Stimulated activated CD8-positive, alpha-beta memory T cell treated with anti-CD3 and anti-CD28 coated beads, Interleukin-7, amount 100 ng/mL, for 24 hours (primary cell): ENCODE results near the gene LIG1.
A peak's percentile ranks its signal among the peaks of the same experiment; 100 is the strongest.

Experiments
- DNase-seq: peaks from one replicate; pipeline ENCODE4 v3.0.0-alpha.2; 2020; ENCODE audit warnings: low read depth

The LIG1 gene

GRCh38 chr19:48169939-48170803 lies at the start of gene LIG1, which contains the start of gene ZSWIM9:
Gene LIG1, minus strand, starts transcription at chr19:48170344. Its CDS starts 4,778 bp downstream, at chr19:48165566.
Gene ZSWIM9, plus strand, starts transcription at chr19:48170680. Its CDS starts 1,123 bp downstream, at chr19:48171803.
- DNase-seq: peak; percentile 81

- no peak for DNase-seq
Observed at GRCh38 chr19:48218997-48219396, 48.9 kb upstream of the LIG1 start.

DNA sequence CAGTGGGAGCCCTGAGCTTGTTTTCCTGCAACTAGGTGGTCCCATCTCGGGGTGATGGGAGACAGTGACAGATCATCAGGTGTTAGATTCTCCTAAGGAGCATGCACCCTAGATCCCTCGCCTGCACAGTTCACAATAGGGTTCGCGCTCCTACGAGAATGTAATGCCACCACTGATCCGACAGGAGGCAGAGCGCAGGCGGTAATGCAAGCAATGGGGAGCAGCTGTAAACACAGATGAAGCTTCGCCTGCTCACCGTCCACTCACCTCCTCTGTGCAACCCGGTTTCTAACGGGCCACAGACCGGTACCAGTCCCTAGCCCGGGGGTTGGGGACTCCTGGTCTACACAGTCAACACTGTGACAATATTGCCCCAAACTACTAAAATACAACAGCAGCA lies 46.8 kb upstream of the LIG1 start:
- DNase-seq: no peak

DNA sequence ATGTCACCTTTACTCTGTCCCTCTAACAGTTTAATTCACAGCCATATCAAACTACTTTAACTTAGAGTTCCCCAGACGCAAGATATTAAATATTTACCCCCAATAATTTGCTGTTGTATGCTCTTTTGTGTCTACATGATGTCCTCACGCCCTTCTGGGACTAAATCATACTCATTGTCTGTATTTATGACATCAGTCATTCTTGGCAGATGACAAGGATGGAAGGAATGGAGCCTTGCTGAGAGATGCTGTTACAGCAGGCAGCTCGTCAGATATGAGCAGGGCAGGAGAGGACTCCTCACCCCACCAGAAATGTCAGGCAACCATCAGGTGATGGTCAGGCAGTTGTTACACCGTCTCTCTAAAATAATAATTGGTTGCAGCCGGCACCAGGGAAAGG lies 43.8 kb upstream of the LIG1 start:
- no peak for DNase-seq

DNA sequence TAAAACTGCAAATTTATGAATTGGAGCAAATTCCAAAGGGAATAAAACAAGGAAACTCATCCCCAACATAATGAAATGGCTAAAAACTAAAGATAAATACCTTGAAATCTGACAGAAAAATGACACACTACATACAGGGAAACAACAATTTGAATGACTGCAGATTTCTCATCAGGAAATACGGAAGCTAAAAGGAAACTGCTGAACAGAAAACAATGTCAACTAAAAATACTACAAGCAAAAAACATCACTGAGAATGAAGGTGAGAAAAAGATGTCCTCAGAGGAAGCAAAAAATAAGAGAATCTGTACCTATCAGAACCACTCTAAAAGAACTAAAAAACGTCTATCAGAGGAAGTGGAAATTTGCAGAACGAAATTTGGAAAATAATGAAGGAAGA lies 39.9 kb upstream of the LIG1 start:
- no peak for DNase-seq

GRCh38 chr19:48206397-48207093 lies 36.4 kb upstream of the LIG1 start:
- DNase-seq: no peak

DNA sequence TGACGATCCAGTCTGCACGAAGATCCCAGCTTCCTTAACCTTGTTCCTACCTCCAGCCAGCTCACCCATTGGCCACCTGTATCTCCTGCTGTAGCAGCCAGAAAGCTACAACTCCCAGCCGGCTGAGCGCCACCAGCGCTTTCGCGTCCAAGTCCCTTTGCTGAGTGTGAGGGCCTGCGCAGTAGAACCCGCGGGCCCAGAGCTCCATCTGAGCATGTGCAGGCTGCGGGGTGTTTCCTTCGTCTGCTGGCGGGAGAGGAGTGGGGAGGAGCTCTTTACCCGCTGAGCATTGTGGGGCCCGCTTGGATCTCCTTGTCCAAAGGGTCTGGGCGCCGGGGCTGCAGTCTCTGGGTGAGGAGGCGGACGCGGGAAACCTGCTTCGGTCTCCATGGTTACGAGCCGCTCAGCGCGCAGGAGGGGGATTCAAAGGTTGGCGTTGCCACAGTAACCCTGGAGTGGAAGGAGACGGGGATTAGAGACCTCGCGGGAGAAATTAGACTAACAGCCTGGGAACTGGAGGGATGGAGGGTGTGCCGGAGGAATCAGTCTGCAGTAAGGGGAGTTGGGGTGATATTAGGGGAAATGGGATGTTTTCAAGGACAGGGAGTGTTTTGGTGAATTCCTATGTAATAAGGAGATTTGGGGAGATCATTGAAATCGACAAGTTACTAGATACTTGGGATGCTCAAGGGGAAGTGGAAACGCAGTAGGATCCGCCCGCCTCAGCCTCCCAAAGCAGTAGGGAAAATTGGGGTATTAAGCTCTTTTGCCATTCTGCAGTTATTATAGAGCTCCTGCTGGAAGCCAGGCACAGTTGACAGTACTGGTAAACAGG lies 33.9 kb upstream of the LIG1 start:
- DNase-seq: peak; percentile 82

GRCh38 chr19:48203222-48203793 lies 33.2 kb upstream of the LIG1 start:
- no peak for DNase-seq

- DNase-seq: no peak
Observed at GRCh38 chr19:48196933-48197665, 27.0 kb upstream of the LIG1 start.

DNA sequence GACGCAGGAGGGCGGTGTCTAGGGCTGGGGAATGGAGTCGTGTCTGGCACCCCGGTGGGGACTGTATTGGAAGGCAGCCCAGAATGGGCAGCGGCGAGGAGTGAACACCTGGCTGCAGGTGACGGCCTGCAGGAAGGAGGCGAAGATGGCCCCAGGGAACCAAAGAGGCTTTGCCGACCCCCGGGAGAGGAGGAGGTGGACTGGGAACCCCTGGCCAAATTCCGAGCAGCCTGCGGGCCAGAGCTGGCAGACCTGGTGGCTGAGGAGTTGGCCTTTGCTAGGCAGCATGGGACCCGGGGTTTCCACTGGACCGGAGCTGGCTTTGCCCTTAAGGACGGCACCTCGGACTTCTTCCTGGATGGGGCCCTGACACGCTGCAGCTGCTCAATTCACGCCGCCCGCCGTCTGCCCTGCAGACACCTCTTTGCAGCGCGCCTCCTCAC lies 26.2 kb upstream of the LIG1 start:
- no peak for DNase-seq

GRCh38 chr19:48194844-48195830 lies 25.0 kb upstream of the LIG1 start:
- DNase-seq: no peak

GRCh38 chr19:48194041-48194843 lies 24.1 kb upstream of the LIG1 start:
- no peak for DNase-seq

- DNase-seq: no peak
Observed at GRCh38 chr19:48192750-48193149, 22.6 kb upstream of the LIG1 start.

GRCh38 chr19:48190885-48191284 lies 20.7 kb upstream of the LIG1 start:
- DNase-seq: no peak

- DNase-seq: no peak
Observed at GRCh38 chr19:48190288-48190884, 20.2 kb upstream of the LIG1 start.

DNA sequence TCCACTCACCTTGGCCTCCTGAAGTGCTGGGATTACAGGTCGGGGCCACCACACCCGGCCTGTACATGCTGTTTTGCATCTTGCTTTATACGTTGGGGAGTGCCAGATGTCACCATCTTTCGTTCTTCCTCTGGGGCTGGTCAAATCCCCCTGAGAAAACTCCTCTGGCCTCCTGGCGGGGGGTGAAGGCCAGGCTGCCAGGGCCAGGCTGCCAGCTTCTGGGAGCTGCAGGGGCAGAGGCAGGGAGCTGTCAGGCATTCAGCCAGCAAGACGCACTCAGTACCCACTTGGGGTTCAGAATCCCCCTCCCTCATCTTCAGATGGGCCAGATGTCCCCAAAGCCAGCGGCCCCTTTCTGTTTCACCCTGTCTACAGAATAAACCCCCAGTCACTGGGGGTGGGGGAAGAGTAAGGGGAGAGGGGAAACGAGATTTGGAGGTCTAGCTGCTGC lies 16.4 kb upstream of the LIG1 start:
- no peak for DNase-seq

DNA sequence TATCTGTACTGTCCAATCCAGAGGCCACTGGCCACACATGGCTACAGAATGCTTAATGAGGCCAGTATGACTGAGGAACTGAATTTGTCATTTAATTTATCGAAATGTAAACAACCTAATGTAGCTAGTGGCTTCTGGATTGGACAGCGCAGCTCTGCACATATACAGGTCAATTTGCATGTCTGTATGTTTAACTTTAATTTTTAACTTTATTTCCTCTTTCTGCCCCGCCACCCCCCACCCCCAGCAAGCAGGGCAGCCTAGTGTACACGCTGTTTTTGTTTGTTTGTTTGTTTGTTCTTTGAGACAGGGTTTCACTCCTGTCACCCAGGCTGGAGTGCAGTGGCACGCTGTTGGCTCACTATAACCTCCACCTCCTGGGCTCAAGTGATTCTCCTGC lies 15.9 kb upstream of the LIG1 start:
- DNase-seq: no peak

GRCh38 chr19:48183356-48183755 lies 13.2 kb upstream of the LIG1 start:
- DNase-seq: no peak

- DNase-seq: no peak
Observed at GRCh38 chr19:48182434-48182833, 12.3 kb upstream of the LIG1 start.
